Sigmoid colon (tissue), 4 donors: ENCODE data around the gene C2orf81.
A peak's percentile ranks its signal among the peaks of the same experiment; 100 is the strongest.

Experiments used
- CTCF ChIP-seq, 4 experiments: fragments of 450-650 bp in 3 of 4; fragments of 200-600 bp in 1 of 4; IDR thresholded peaks; one replicate each; pipeline ENCODE4 v1.5.1; 2016 to 2019; ENCODE audit warnings: antibody characterized with exemption in 4 of 4, mild to moderate bottlenecking in 3 of 4, moderate library complexity in 2 of 4
- EP300 ChIP-seq, 4 donors: sonication (generic); formaldehyde crosslinking; IDR thresholded peaks; one replicate each; pipeline ENCODE4 v1.6.1; 2017; ENCODE audit warnings: antibody characterized with exemption in 4 of 4
- POLR2A ChIP-seq, 2 donors: fragments of 450-650 bp; IDR thresholded peaks; one replicate each; pipeline ENCODE4 v1.6.1; 2016; ENCODE audit warnings: antibody characterized with exemption in 2 of 2, mild to moderate bottlenecking in 2 of 2, moderate library complexity in 2 of 2
- POLR2AphosphoS5 ChIP-seq, 4 donors: sonication (generic); formaldehyde crosslinking; IDR thresholded peaks; one replicate each; pipeline ENCODE4 v1.6.1; 2017; ENCODE audit warnings: antibody characterized with exemption in 4 of 4

- peak in 3 of 4 experiments; percentile 16 to 32 (median 19) for TF ChIP-seq CTCF (IDR thresholded peaks at IDR 0.05)
- TF ChIP-seq POLR2AphosphoS5 (IDR thresholded peaks at IDR 0.05) = no peak
- no peak for TF ChIP-seq POLR2A (IDR thresholded peaks at IDR 0.05)
- no peak for TF ChIP-seq EP300 (IDR thresholded peaks at IDR 0.05)
Observed at GRCh38 chr2:74399785-74400184, 21.6 kb downstream of the C2orf81 start.
